Endothelial cell of umbilical vein (primary cell): ENCODE data around the gene MYADML2. TPM values are rescaled to one million over a fixed set of nuclear protein-coding genes. Genes with fewer than 3 reads are reported as not detected.
A peak's percentile ranks its signal among the peaks of the same experiment; 100 is the strongest.

Experiments
- BruUV-seq: library from RNA; stranded (reverse); fragments of 400-500 nt; replicated peaks from 2 replicates; lab custom pipeline; 2021; lab: Mats Ljungman, UMichigan
- CTCF ChIA-PET: fragments of 300-600, 350-600 bp; sonication (Branson Sonifier 250); formaldehyde crosslinking; loops from one replicate; lab custom pipeline; 2021; ENCODE audit warnings: antibody characterized with exemption, inconsistent platforms; lab: Charles Lee
- POLR2A ChIA-PET: fragments of 300-600, 350-600 bp; sonication (Branson Sonifier 250); formaldehyde crosslinking; loops from one replicate; lab custom pipeline; 2021; ENCODE audit warnings: antibody characterized with exemption, inconsistent platforms; lab: Charles Lee
- DNase-seq: peaks from one replicate; pipeline ENCODE4 v3.0.0-alpha.2; 2011; ENCODE audit warnings: low read depth, low spot score
- FAIRE-seq: peaks from 2 replicates; lab custom pipeline; 2011; peaks lifted over from hg19 to GRCh38; lab: Jason Lieb, UNC
- H2AFZ ChIP-seq: 2 replicates; pipeline ENCODE4 v1.6.0; 2012; ENCODE audit warnings: low read depth, low read length, control low read depth, inconsistent platforms
- H3K27ac ChIP-seq: 2 replicates; pipeline ENCODE4 v1.5.1; 2011; ENCODE audit warnings: low read depth, mild to moderate bottlenecking, control low read depth, low read length, moderate library complexity; ENCODE audit not compliant: insufficient read depth
- H3K27me3 ChIP-seq, 2 experiments: 2 replicates each; pipeline versions ENCODE4 v1.6.0 to v1.6.1; 2011; ENCODE audit warnings: low read length in 2 of 2, mixed read lengths in 1 of 2; ENCODE audit not compliant: control insufficient read depth in 2 of 2, insufficient read depth in 2 of 2
- H3K36me3 ChIP-seq, 2 experiments: 2 replicates in 1 of 2; 3 replicates in 1 of 2; pipeline ENCODE4 v1.5.1; 2011; ENCODE audit warnings: low read length in 2 of 2, mild to moderate bottlenecking in 1 of 2, moderate library complexity in 1 of 2; ENCODE audit not compliant: control insufficient read depth in 2 of 2, insufficient read depth in 2 of 2; ENCODE audit errors: extremely low read depth in 1 of 2
- H3K4me1 ChIP-seq: 3 replicates; pipeline ENCODE4 v1.5.1; 2011; ENCODE audit warnings: mild to moderate bottlenecking, low read length; ENCODE audit not compliant: control insufficient read depth, insufficient read depth; ENCODE audit errors: extremely low read depth
- H3K4me2 ChIP-seq: 2 replicates; pipeline ENCODE4 v1.6.1; 2011; ENCODE audit warnings: low read length, control low read depth, mixed read lengths; ENCODE audit not compliant: insufficient read depth
- H3K4me3 ChIP-seq, 3 experiments: fragments of 200-600 bp in 1 of 3; sonication (generic), shearing (Covaris generic) in 1 of 3; replicated peaks in 1 of 3; 2 replicates each; pipeline ENCODE4 v1.5.1; 2011 to 2016; ENCODE audit warnings: control low read depth in 3 of 3, low read length in 3 of 3, mild to moderate bottlenecking in 2 of 3, inconsistent platforms in 1 of 3, low read depth in 1 of 3, moderate library complexity in 1 of 3; ENCODE audit not compliant: insufficient read depth in 1 of 3
- H3K79me2 ChIP-seq: 2 replicates; pipeline ENCODE4 v1.6.0; 2012; ENCODE audit warnings: low read length, inconsistent platforms; ENCODE audit not compliant: control insufficient read depth, insufficient read depth
- H3K9ac ChIP-seq: replicated peaks from 2 replicates; pipeline ENCODE3; 2011; ENCODE audit warnings: low read length, control low read depth; ENCODE audit not compliant: insufficient read depth; ENCODE audit errors: extremely low read depth
- H3K9me1 ChIP-seq: replicated peaks from 3 replicates; pipeline ENCODE4 v1.6.0; 2011; ENCODE audit warnings: mild to moderate bottlenecking, low read length; ENCODE audit not compliant: control insufficient read depth, insufficient read depth; ENCODE audit errors: extremely low read depth
- H3K9me3 ChIP-seq: replicated peaks from 2 replicates; pipeline ENCODE4 v1.5.1; 2012; ENCODE audit warnings: low read length, inconsistent platforms; ENCODE audit not compliant: control insufficient read depth, insufficient read depth
- H4K20me1 ChIP-seq: replicated peaks from 2 replicates; pipeline ENCODE3; 2011; ENCODE audit warnings: mild to moderate bottlenecking, low read length; ENCODE audit not compliant: control insufficient read depth, insufficient read depth; ENCODE audit errors: extremely low read depth
- EZH2 ChIP-seq: IDR thresholded peaks from 2 replicates; pipeline ENCODE4 v1.6.1; 2012; ENCODE audit warnings: borderline replicate concordance, low read depth, mild to moderate bottlenecking, moderate library complexity, low read length, inconsistent platforms; ENCODE audit not compliant: severe bottlenecking
- FOS ChIP-seq: IDR thresholded peaks from 2 replicates; pipeline ENCODE4 v1.6.1; 2011; ENCODE audit warnings: mild to moderate bottlenecking, low read length, moderate library complexity, borderline replicate concordance; ENCODE audit not compliant: insufficient read depth
- GATA2 ChIP-seq: IDR thresholded peaks from 2 replicates; pipeline ENCODE4 v1.7.0; 2011; ENCODE audit warnings: low read depth, mild to moderate bottlenecking, moderate library complexity, mixed read lengths, low read length; ENCODE audit not compliant: insufficient read length, insufficient read depth
- JUN ChIP-seq: IDR thresholded peaks from 2 replicates; pipeline ENCODE4 v1.6.1; 2011; ENCODE audit warnings: borderline replicate concordance, low read depth; ENCODE audit not compliant: insufficient read length, insufficient read depth
- MYC ChIP-seq: IDR thresholded peaks from one replicate; pipeline ENCODE4 v1.6.1; 2011; ENCODE audit warnings: mild to moderate bottlenecking, low read depth, low read length
- POLR2A ChIP-seq: IDR thresholded peaks from 2 replicates; pipeline ENCODE4 v1.6.1; 2012; ENCODE audit warnings: low read depth, mild to moderate bottlenecking, control low read depth, low read length
- POLR2AphosphoS5 ChIP-seq: IDR thresholded peaks from 2 replicates; pipeline ENCODE4 v1.6.1; 2012; ENCODE audit warnings: low read depth, mild to moderate bottlenecking, control low read depth, low read length, moderate library complexity; ENCODE audit not compliant: insufficient read depth
- dilution Hi-C: fragments of 300-500 bp; cut with MboI; formaldehyde crosslinking; loops from one replicate; pipeline ENCODE4 v1.15.0; 2019; ENCODE audit warnings: low sequenced_read_pairs; ENCODE audit not compliant: extremely low pct_ligation_motif_present
- intact Hi-C: fragments of 100-400 bp; cut with micrococcal nuclease; formaldehyde crosslinking; loops from one replicate; pipeline ENCODE4 v1.10.0; 2022
- polyA plus RNA-seq, 4 experiments: library from polyadenylated mRNA; depleted of rRNA in 3 of 4; stranded (reverse) in 3 of 4; unstranded in 1 of 4; fragments of >200 nt; gene quantifications; 2 replicates each; pipeline versions ENCODE4 v1.2.1 to v1.2.3, GENCODE V29; 2011 to 2012; ENCODE audit warnings: missing spikeins in 1 of 4
- total RNA-seq: library from RNA; stranded (reverse); gene quantifications from 2 replicates; pipeline ENCODE4 v1.2.3, GENCODE V29; 2021
- TF ChIP-seq, protein P1 (sequence below), 2 donors: IDR thresholded peaks; 1 replicate in 1 of 2; 2 replicates in 1 of 2; pipeline ENCODE4 v1.5.1; 2011; ENCODE audit warnings: low read length in 2 of 2, mild to moderate bottlenecking in 2 of 2, moderate library complexity in 2 of 2, control low read depth in 1 of 2, inconsistent platforms in 1 of 2, low read depth in 1 of 2; ENCODE audit not compliant: insufficient read depth in 1 of 2; ENCODE audit errors: extremely low read depth in 1 of 2

The MYADML2 gene
- total and polyA plus RNA-seq, 2 donors (not counting 3 experiments of a cell fraction or from before 2014, with no cell fraction given), result not detected

DNA sequence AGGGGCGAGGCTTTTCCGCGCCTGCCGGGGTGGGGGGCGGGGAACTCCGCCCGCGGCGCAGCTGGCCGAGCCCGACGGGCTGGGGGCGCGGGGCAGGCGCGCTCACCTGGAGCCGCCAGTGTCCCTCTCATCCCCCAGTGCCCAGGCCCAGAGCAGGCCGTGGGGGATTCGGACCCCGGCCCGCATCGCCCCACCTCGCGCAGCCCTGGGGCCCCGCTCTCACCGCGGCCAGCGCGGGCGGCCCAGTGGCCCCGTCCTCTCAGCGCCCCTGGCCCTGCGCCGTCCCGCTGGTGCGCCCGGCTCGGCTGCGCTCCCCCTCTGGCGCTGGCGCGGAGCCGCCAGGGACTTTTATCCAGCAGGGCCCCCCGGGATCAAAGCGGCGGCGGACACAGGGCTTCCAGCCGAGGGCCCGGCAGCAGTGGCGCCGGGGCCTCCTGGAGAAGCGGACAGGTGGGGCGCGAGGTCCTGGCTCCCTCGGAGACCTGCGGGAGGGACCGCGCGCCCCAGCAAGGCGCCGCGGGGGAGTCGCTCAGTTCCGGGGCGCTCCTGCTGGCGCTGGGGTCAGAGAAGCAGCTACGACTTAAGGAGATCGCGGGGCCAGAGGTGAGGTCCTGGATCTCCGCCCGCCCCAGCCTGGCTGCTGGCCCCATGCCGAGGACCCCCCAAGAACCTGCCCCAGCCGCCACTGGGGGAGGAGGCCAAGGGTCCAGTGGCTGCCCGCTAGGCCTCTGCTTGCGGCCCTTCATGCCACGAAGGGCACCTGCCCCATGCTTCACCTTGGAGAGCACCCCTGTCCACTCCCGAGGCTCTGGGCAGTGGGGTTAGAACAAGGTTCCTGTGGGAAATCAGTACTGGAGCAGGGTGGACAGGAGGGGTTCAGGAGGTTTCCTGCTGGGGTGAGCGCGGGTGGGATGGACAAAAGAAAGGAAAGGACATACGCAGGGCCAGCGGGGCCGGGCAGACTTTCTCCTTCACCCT is 14.8 kb upstream of the MYADML2 start:
- Histone ChIP-seq H3K27ac (no peak overlapping the region), H3K4me2 (no peak overlapping the region), H3K4me1 (no peaks in the 10 kb centered on the region), H4K20me1 (no peaks in the 10 kb centered on the region), H3K9me3 (no peaks in the 10 kb centered on the region), H3K36me3 (no peaks in the 10 kb centered on the region), H3K9me1 (no peaks in the 10 kb centered on the region), H3K4me3 (no peak overlapping the region), H3K27me3 (peaks cover 36 to 50% of the 10 kb centered on the region in 2 experiments), H3K79me2 (no peaks in the 10 kb centered on the region), H3K9ac (no peak overlapping the region), H2AFZ (no peak overlapping the region)
- ChIA-PET CTCF (interaction anchor here (2.6 kb wide), 1 partner anchor 58 kb away, joined by 345 read pairs; the partner anchor contains the start of genes CENPX and LRRC45), POLR2A (no interaction called here)
- DNase-seq (no peak), FAIRE-seq (no peak)
- TF ChIP-seq FOS (no peak), EZH2 (peak; percentile 18), POLR2A (no peak), JUN (no peak), MYC (no peak), POLR2AphosphoS5 (no peak)
- BruUV-seq, result no TSS peak
- dilution Hi-C loops (no loop called here), intact Hi-C loops (no loop called here)

DNA sequence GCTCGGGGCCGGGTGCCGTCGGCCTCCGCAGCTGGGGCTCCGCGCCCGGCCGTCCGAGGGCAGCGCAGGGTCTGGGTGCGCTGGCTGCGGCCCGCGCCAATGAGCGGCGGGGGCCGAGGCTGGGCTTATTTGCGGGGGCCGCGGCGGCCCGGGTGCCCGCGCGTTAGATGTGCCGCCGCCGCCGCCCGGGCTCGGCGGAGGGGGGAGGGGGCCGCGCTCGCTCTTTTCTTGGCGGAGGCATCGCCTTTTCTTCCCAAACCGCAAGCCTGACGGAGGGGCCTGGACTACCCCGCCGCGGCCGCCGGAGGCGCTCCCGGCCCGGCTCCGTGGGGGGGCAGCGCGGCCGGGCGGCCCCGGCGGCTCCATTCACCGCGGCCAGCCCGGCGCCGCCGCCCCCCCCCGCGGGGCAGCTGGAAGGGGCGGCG is 14.1 kb upstream of the MYADML2 start, which contains the start of gene NOTUM:
NOTUM (minus strand) TSS at position 101 of the 425 bp plus-strand sequence. CDS start 278 bp downstream, outside the sequence.
- no peaks in the 10 kb centered on the region for H3K79me2 ChIP-seq
- no peak within 1 kb of the TSS for H3K27ac ChIP-seq
- no peak within 1 kb of the TSS for H3K4me2 ChIP-seq
- POLR2A ChIA-PET, result no interaction called here
- FAIRE-seq, result no peak
- intact Hi-C loops (no loop called here), dilution Hi-C loops (no loop called here)
- no peaks in the 10 kb centered on the region for H3K36me3 ChIP-seq
- H3K9me3 ChIP-seq, result no peaks in the 10 kb centered on the region
- no TSS peak for BruUV-seq
- H3K27me3 ChIP-seq, result peaks cover 36 to 50% of the 10 kb centered on the region in 2 experiments
- H2AFZ ChIP-seq, result no peak within 1 kb of the TSS
- H3K9me1 ChIP-seq, result no peaks in the 10 kb centered on the region
- CTCF ChIA-PET, result interaction anchor here (2.1 to 2.6 kb wide), 4 partner anchors 15 to 69 kb away, joined by 18 to 345 read pairs (median 28); partner anchors contain the start of genes ASPSCR1, CENPX, LRRC45 and MAFG
- H3K4me1 ChIP-seq, result no peaks in the 10 kb centered on the region
- no peak for DNase-seq
- no peak for TF ChIP-seq JUN
- peak; percentile 19 for TF ChIP-seq EZH2
- TF ChIP-seq, protein P1, sequence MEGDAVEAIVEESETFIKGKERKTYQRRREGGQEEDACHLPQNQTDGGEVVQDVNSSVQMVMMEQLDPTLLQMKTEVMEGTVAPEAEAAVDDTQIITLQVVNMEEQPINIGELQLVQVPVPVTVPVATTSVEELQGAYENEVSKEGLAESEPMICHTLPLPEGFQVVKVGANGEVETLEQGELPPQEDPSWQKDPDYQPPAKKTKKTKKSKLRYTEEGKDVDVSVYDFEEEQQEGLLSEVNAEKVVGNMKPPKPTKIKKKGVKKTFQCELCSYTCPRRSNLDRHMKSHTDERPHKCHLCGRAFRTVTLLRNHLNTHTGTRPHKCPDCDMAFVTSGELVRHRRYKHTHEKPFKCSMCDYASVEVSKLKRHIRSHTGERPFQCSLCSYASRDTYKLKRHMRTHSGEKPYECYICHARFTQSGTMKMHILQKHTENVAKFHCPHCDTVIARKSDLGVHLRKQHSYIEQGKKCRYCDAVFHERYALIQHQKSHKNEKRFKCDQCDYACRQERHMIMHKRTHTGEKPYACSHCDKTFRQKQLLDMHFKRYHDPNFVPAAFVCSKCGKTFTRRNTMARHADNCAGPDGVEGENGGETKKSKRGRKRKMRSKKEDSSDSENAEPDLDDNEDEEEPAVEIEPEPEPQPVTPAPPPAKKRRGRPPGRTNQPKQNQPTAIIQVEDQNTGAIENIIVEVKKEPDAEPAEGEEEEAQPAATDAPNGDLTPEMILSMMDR (IDR thresholded peaks at IDR 0.05; ENCODE audit: extremely low read depth in 1 of 2, insufficient read depth in 1 of 2, low read depth in 1 of 2, low read length in 2 of 2), result peak; percentile 10 to 28
- no peak for TF ChIP-seq GATA2
- H3K4me3 ChIP-seq, result no peak within 1 kb of the TSS
- H4K20me1 ChIP-seq, result no peaks in the 10 kb centered on the region
- no peak within 1 kb of the TSS for H3K9ac ChIP-seq
